ENCODE results near the gene NEGR1.

Gene NEGR1

DNA sequence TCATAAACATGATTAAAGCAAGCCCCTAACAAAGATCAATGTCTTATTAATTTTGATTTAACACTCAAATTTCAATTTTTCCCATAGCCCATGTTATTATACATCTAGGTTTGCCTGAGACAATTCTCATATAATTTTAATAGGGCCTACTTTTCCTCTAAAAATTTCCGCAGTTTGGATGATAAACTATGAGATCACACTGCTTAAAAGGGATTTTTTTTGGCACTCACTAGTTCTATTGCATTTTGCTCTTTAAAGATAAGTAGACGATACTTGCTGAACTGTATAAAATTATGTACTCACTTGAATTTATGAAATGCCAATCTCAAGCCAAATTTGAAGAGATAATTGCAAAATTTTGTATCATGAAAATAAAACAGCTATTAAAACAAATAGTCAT lies 721.1 kb downstream of the NEGR1 start:
- DNase-seq (ENCODE audit: low read depth): no peak

DNA sequence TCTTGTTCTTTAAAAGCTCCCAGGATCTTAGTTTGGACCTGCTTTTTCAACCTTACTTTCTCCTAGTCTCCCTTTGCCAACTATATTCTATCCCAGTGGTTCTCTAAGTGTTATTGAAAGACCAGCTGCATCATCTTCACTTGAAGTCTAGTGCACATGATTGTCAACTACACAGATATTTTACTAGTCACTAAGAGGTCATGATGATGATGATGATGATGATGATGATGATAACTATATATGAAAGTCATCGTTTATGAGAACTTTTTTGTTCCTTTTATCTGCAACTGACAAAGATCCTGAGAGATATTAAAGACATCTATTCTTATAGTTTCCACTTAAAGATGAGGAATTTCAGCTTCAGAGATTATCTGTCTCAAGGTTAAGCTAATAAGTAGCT lies 722.5 kb downstream of the NEGR1 start:
- DNase-seq (ENCODE audit: low read depth): no peak

DNA sequence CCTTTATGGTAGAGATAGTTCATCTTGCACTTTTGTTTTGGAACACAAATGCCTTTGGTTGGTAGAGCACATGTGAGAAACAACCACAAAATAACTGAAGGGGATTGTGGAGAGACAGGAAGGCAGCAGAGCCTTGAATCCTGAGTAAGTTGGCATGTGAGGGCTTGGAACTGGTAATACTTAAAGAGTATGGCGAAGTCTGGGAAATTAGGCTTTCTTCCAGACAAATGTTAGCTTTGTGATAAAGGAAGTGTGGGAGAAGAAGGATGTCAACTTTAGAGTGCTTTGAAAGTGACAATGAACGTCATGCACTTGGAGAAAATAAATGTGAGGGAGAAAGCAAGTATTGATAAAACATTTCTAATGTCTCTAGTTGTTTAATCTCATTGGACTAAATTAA lies 725.2 kb downstream of the NEGR1 start:
- no peak for DNase-seq (ENCODE audit: low read depth)

DNA sequence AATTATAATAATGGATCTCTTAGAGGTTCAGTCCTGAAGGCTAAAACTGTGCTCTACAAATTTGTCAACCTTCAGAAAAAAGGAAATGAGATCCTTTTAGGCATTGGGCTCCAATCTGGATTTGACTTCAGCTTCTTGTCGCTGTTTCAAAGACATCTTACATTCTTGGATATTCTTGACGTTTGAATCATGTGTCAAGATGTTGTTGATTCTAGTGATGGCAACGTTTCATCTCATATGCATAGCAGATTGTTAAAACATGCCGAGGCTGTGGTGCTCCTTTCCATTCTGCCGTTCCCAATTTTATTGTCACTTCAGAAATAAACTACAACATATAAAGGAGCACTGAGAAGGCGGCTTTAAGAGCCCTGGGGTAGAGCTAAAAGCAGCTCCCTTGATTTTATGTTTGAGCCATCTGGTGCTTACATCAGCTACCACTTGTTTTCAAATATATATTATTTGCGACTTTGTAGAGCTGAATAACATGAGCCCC lies 733.9 kb downstream of the NEGR1 start:
- DNase-seq (ENCODE audit: low read depth): no peak

DNA sequence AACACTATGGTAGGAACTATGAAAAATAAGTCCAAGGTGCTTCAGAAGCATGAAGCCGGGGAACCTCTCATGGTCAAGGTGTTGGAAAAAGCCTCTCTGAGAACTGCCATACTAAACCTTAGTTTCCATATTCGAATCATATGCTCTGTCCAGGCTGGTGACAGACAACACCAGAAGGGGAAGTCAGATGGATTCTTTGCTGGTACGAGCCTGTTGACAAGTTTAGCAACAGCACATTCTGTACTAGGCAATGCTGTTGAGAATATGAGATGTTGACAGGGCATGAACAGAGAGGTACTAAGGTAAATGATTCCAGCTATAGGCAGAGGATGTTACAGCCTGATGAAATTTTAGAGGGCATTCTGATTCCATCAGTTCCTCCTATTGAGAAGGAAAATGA lies 740.2 kb downstream of the NEGR1 start:
- DNase-seq (ENCODE audit: low read depth): no peak

DNA sequence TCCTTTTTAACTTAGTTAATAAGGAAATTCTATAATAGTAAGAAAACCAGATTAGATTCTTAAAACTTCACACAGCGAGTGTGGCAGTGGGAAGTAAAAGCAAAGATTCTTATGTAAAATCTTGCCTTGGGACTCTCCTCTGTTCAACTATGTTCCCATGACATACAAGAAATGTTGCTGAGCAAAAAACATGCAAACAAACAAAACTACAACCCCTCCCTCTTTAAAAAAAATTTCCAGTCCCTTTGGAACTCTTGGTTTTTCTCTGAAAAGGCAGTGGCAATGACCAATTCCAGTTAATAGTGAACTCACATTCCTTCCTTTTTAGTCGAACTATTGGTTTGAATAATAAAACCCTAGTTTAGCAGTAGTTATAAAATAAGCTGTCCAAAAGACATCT lies 748.4 kb downstream of the NEGR1 start:
- DNase-seq (ENCODE audit: low read depth): no peak

DNA sequence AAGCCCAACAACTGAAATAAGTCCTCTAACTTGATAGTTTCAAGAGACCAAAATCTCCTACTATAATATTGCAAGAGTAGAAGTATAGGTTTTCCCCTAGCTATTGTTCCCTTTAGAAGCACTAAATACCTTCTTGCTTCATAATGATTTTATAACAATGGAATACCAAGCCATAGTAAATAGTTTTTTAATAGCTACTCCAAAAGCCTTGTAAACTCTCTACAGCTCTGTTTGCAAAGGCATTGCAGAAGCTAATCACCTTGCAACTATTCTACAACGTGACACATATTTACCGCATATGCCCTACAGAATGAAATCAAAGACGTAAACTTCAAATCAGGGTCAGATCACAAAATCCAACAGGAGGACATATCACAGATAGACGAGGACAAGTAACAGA lies 750.0 kb downstream of the NEGR1 start:
- no peak for DNase-seq (ENCODE audit: low read depth)

DNA sequence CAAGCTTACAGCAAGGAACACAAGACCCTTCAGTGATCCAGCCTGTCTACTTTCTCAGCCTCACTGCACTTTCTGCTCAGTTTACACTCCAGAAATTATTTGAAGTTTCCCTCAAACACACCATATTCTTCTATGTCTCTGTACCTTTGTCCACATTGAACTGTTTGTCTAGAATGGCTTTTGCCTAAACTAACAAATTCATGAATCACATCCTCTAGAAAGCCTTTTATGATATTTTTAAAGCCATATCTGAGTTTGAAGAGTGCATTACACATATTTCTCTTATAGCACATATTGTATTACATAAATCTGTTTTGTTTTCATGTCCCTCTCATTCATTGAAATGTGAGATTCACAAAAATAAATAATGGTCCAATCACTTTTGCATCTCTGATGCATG lies 755.5 kb downstream of the NEGR1 start:
- DNase-seq (ENCODE audit: low read depth): no peak

DNA sequence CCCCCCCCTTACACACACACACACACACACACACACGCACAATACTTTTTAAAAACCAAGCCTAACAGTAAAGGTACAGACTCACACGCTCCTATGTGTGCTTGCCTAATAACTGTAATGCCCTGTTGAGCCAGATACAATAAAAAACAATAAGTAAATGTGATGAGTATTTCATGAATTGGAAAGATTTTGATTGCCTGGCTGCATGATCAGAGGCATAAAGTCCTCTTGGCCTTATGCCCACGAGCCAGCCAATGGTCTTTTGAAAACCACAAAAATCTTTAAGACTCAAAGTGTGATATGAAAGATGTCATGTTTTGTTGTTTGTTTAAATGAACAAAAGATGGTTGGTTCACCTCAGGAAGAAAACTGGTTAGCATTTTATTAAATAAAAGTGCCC lies 759.6 kb downstream of the NEGR1 start:
- no peak for DNase-seq (ENCODE audit: low read depth)

DNA sequence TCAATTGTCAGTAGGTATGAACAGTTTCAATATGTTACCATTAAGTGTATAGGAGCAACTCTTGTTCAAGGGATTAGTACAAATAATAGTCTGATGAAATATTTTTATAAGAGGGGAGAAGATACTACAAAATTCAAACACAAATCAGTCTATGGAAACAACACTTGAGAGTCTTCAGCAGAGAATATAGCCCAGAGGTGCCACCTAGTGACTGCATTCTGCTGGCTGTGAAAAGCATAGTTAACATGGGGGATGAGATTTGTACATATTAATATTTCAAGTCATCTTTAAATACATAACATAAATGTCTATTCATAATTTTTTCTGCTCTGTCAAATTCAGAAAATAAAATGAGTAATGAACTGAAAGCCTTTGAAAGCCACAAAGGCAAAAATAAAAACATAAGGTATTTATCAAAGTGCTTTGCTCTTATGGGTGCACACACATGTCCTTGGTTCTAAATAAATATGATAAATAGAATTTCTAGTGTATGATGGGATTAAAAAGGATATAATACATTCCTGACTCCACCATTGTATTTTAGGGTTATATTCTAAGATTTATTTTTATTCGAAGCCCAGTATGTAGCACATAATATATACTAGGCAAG lies 760.6 kb downstream of the NEGR1 start:
- peak; percentile 4 for DNase-seq (ENCODE audit: low read depth)

DNA sequence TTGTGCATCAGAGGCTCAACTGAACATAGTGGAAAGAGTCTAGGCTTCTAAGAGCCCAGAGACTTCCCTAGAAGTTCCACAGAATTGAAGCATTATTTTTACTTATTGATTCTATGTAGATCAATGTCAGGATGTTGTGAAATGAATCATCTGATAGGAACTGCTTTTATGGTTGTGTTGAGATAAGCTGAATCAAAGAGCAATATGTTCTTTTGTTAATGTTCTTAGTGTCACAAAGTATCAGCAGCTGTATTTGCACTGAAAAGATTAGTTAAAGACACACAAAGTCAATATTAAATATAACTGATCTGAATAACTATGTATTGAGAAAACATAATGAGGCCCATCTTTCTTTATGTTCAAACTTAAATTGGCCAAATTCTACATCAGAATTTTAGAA lies 770.8 kb downstream of the NEGR1 start:
- no peak for DNase-seq (ENCODE audit: low read depth)

DNA sequence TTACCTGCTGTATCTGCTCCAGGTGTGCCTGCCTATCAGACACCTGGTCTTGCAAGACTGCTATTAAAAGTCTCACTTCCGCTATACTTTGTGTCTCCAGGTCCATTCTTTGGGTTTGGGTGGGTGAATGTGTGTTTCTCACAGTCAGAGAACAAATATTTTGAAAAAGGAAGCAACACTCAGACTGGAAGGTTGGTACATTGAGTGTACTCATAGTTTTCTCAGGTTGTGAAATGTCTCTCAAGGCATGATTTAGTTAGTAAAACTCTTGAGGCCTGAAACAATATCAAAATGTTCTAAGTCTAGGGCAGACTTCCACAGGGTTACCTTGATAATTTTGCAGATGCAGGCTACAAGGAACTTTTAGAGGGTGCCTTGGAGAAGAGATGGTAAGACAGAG lies 771.6 kb downstream of the NEGR1 start:
- DNase-seq (ENCODE audit: low read depth): no peak

DNA sequence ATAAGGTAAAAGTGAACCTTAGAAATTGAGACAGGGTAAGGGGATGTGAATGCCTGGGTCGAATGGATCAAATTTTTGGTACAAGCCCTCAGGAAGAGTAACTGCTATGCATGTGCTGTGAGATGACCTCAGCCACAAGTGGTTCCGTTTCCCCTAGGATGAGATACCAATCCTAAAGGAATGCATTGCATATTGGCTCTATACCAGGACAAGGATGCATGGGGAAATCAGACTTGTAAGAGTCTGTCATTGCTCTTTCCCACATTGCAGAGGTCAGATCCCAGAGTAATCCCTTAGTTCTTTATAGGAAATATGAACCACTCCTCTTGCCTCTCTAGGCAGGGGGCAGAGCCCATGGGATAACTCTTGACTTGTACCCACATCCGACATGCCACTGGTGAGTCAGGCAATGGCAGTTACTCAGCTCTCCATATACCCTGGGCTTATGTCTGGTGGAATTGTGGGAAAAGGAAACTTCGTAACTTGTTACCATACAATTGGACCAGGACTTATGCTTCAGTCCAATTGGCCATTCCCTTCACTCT lies 773.2 kb downstream of the NEGR1 start:
- DNase-seq (ENCODE audit: low read depth): no peak

DNA sequence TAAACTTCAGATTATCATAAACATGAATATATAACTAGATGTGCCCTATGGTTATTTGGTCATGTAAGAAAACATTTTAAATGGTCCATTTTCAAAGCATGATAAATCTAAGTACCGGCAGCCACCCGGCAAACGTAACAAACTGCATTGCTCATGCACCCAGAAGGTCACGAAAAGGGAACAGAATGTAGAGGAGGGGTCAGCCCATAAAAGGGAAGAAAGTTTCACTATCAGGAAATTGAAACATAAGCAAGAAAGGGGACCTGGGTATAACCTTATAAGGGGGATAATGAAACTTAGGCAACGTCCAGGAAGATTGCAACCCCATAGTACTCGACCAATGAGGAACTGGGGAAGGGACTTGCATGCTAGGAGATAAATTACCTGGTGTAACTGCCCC lies 780.3 kb downstream of the NEGR1 start:
- no peak for DNase-seq (ENCODE audit: low read depth)

DNA sequence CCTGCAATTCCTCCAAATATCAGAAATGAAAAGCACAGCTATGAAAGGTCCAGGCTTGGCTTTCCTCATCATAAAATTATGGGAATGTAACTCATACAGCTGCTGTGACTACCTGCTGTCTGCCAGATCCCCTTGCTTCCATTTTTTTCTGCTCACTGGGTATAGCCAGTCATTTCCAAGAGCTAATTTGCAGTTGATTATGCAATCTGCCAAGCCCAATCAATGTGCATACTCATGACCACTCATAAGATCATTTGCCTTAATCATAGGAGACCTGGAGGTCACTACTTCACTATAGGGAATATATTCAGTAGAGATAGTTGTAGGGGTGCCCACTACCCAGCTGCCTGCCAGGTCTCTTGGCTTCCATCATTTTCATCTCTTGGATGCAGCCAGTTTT lies 783.8 kb downstream of the NEGR1 start:
- DNase-seq (ENCODE audit: low read depth): no peak

DNA sequence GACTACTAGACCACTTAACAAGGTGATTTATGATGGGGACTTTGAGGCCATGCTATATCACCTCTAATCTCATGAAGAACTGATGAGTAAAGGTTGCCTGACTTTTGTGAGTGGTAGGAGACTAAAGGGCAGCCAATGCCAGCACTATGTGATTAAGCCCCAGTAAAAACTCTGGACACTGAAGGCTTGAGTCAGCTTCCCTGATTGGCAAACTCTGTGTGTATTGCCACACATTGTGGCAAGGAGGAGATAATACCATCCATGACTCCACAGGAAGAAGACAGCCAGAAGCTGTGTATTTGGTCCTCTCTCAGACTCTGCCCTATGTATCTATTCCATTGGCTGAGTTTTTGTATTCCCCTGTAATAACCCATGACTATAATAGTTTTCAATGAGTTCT lies 788.2 kb downstream of the NEGR1 start:
- DNase-seq (ENCODE audit: low read depth): no peak

DNA sequence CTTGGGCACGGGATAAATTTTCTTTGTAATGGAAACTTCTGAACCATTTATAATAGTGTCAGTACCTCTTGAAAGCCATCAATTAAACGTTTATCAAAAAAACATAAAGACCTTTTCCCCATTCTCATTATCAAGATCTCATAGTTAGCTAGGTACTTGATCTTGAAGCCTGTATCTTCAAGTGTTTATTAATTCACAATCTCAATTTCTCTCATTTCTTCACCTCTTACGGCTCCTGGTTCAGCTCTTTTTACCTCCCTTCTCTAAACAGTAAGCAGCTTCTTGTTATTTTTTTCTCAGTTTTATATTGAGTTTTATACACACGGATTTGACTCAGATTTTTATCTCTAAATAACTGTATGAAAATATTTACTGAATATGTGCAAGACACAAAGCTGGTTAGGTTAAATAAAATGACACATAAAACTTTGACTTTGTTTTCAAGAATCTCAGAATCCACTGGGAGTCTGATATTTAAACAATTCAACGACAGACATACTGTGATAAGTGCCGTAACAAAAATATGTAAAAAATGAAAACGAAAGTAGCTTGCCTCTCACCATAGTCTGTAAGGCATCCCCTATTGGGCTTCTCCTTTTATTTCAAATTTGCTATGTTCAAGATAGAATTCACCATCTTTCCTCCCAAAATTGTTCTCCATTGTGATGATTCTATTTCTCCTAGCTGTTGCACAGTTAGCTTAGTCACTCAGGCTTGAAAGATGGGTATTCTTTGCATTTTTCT lies 789.9 kb downstream of the NEGR1 start:
- DNase-seq (ENCODE audit: low read depth): no peak

DNA sequence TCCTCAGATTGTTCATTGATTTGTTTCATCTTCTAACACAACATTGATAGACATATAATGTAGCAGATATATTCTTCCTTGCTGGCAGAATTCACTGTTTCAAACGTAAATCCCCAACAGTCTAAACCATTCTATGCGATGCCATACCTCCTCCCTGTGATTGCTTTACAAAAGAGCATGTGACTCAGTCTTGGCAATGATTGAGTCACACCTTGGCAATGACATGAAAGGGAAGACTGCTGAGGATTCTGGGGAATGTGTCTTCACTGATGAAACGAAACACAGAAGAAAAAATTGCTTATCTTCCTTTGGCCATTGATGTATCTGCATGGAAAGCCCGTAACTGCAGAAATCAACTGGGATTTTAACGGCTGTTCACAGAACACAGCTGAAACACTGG lies 791.9 kb downstream of the NEGR1 start:
- no peak for DNase-seq (ENCODE audit: low read depth)

DNA sequence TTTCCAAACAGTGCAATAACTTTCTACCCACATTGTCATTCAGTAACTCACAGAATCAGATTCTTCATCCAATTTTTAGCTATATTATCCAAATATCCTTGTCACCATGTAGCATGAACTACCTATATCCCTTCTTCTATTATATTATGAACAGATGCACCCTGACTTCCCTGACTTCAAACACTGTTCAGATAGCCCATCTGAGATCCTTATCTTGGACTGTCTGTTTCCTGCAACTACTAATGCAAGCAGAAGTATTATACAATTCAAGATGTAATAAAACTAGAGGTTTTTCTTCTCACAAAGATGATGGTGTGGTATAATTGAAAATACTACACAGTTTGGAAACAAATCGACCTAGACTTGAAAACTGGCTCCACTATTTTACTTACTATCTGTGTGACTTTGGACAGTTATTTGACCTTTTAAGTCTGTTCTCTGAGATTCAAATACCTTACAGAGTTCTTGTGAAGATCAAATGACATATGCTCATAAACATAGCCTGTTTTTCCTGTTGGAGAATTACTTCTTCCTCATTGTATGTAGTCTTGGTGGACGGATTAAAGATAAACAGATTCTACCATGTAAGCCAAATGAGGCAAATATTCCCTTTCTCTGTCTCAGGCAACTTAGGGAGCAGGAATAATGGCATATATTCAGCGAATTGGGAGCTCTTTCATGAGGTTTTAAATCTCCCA lies 793.6 kb downstream of the NEGR1 start:
- DNase-seq (ENCODE audit: low read depth): no peak

DNA sequence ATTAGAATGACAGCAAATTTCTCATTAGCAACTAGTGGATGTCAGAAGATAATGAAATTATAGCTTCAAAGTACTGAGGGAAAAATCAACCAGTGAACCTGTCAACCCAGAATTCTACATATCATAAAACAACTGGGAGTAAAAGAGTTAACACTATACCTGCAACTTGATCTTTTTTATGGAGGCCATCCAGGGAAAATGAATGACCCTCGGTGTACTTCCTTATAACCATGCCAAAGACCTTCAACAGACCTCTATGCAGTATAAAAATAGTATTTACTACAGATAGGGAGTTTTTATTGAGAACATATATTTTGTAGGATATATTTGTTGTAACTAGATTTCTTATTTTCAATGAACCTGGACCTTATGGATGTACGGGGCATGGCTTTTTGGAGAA lies 809.0 kb downstream of the NEGR1 start:
- DNase-seq (ENCODE audit: low read depth): no peak

DNA sequence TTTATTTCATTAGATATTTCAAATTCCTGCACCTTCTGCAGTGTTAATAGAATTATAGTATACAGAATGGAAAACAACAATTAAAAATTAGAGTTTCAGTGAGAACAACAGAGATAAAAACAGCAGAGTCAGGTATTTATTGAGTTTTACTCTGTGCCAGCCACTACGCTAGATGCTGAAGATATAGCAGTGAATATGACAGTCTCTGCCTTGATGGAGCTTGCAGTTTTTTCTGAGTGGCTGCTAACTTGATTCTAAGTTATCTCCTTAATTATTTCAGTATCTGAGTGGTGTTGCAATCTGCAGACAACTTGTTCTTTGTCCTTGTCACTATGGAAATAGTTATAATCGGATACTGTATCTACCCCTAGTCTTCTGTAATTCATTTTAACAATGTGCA lies 817.2 kb downstream of the NEGR1 start:
- no peak for DNase-seq (ENCODE audit: low read depth)

DNA sequence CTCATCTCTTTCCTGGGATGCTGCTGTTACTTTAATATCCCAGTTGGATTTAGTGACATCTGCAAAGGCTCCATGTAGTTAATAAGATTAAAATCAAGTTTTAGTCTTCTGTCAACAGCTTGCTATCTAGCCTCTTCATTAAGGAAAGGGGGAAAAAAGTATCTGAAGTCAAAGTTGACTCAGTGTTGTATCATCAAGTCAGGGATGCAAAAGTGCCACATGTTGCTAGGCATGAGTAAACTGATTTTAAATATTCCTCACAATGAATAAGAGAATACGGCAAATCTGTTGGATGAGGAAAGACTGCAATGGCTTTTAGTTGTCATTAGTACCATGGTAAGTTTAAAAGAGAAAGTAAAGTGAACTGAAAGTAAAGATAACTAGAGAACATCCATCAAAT lies 818.3 kb downstream of the NEGR1 start:
- no peak for DNase-seq (ENCODE audit: low read depth)

DNA sequence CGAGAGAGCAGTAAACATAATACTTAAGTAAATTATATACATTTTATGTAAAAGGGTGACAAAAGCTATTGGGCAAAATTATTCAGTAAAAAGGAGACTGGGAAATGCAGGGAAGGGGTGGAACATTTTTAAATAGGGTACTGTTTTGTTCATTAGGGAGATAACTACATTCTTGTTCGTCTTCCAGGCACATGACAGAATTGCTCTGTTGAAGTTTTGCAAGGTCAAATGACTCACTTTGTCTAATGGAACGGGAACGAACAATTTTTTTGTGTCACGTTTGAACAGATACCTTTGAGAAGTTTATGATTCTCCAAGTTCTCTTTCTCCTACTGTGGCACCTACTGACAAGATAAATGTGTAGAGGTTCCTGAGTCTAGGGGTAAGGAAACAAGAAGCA lies 819.2 kb downstream of the NEGR1 start:
- DNase-seq (ENCODE audit: low read depth): no peak
